Naive B cell (primary cell): ENCODE measurements around the gene LEKR1. TPM values are rescaled to one million over a fixed set of nuclear protein-coding genes. Genes with fewer than 3 reads are reported as not detected.
A peak's percentile ranks its signal among the peaks of the same experiment; 100 is the strongest.

Experiments used
- ATAC-seq, 2 donors: fragments of 150-1000 bp; cut with Tn5 transposase; 2 replicates each; pipeline ENCODE4 v1.10.0; 2021; ENCODE audit warnings: low read depth in 2 of 2, mild to moderate bottlenecking in 2 of 2, moderate library complexity in 2 of 2
- DNase-seq: peaks from one replicate; pipeline ENCODE4 v3.0.0; 2022
- H3K27ac Mint-ChIP-seq, 6 donors: one replicate each; pipeline ENCODE4 v1.8.0; 2020 to 2022; ENCODE audit warnings: mild to moderate bottlenecking in 6 of 6, mixed read lengths in 6 of 6, moderate library complexity in 5 of 6, inconsistent platforms in 2 of 6
- H3K27me3 Mint-ChIP-seq, 3 donors: one replicate each; pipeline ENCODE4 v1.8.0; 2021 to 2022; ENCODE audit warnings: mixed read lengths in 3 of 3, mild to moderate bottlenecking in 1 of 3
- H3K36me3 Mint-ChIP-seq, 2 donors: one replicate each; pipeline ENCODE4 v1.8.0; 2020 to 2022; ENCODE audit warnings: mixed read lengths in 2 of 2, inconsistent platforms in 1 of 2, mild to moderate bottlenecking in 1 of 2
- H3K4me1 Mint-ChIP-seq, 3 donors: one replicate each; pipeline ENCODE4 v1.8.0; 2020 to 2022; ENCODE audit warnings: mixed read lengths in 3 of 3, inconsistent platforms in 1 of 3, mild to moderate bottlenecking in 1 of 3, moderate library complexity in 1 of 3
- H3K4me3 Mint-ChIP-seq, 8 donors: one replicate each; pipeline ENCODE4 v1.8.0; 2020 to 2022; ENCODE audit warnings: mild to moderate bottlenecking in 8 of 8, mixed read lengths in 8 of 8, moderate library complexity in 8 of 8, inconsistent platforms in 2 of 8
- H3K9me3 Mint-ChIP-seq, 7 donors: one replicate each; pipeline ENCODE4 v1.8.0; 2020 to 2022; ENCODE audit warnings: mixed read lengths in 7 of 7, mild to moderate bottlenecking in 5 of 7, inconsistent platforms in 2 of 7, moderate library complexity in 1 of 7
- polyA plus RNA-seq, 6 donors: library from polyadenylated mRNA; unstranded; fragments of 300-500 nt; fragmentation: Illumina TruSeq; gene quantifications; one replicate each; pipeline ENCODE4 v1.2.3, GENCODE V29; 2021; ENCODE audit warnings: low read depth in 6 of 6

LEKR1 gene
- polyA plus RNA-seq, 6 donors from 2014 or later: 1.9 to 12.3 (median 4.8) TPM; not detected in 1

DNA sequence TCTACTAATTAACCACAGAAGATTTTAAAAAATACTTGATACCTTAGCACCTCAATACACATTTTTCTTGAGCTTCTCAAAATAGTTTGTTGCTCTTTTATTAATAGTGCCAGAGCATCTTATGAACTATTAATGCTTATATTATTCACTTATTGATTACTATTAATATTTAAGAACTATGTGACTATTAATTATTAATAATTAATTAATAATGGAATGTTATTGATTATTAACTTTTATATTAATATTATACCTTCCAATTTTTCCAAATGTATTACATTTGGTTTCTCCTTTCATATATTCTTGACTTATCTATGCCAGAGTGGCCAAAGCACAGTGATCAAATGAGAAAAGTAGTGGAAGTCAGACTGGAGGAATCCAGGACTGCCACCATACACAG, 195.5 kb downstream of the LEKR1 start:
- DNase-seq (no peak), ATAC-seq (no peak)
- Mint-ChIP-seq H3K4me1 (peaks cover 3 to 5% (median 5%) of the 10 kb centered on the region in 3 donors), H3K36me3 (no peaks in the 10 kb centered on the region), H3K27me3 (no peaks in the 10 kb centered on the region), H3K9me3 (peaks cover 0 to 4% (median 0%) of the 10 kb centered on the region in 7 donors), H3K27ac (no peak overlapping the region), H3K4me3 (no peak overlapping the region)

DNA sequence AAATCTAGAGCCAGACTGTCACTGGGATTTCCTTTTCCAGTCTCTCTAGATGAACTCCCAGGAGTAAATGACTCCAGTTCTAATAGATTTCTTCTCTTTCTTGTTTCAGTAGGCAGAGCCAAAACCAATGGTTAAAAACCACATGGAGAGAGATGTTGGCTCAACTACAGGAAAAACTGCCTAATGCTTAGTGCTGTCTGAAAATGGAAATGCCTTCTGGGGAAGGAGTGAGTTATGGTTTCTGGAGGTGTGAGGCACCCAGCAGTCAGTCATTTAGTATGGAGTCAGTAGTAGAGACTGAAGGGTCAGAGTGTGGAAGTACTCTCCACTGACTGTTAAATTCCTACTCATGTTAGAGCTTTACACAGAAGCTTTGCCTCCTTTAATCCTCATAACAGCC, 197.1 kb downstream of the LEKR1 start:
- peak overlapping the region in 1 of 6 donors; percentile 59 for H3K27ac Mint-ChIP-seq
- peaks cover 0 to 2% (median 0%) of the 10 kb centered on the region in 7 donors for H3K9me3 Mint-ChIP-seq
- no peak overlapping the region for H3K4me3 Mint-ChIP-seq

DNA sequence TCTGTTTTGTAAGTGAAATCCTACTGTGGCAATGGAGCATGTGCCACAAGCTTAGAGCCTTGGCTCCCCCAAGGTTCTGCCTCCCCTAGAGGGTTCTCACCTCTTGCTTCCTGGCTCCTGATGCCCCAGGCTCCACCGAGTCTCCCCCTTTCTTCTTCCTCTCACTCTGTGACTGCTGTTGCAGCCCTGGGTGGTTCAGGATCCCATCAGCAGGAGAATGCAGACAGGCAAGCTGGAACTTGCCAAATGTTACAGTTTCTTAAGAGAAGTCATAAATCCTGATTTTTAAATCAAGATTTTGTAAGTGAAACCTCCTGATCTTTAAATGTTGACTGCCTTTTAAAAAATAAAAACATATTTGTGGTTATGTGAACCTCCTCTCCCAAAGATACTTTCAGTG, 199.9 kb downstream of the LEKR1 start:
- Mint-ChIP-seq H3K4me3 (no peak overlapping the region), H3K9me3 (peaks cover 0 to 4% (median 0%) of the 10 kb centered on the region in 7 donors), H3K27me3 (no peaks in the 10 kb centered on the region), H3K36me3 (no peaks in the 10 kb centered on the region), H3K27ac (peak overlapping the region in 1 of 6 donors; percentile 79), H3K4me1 (peaks cover 22 to 35% (median 33%) of the 10 kb centered on the region in 3 donors)
- DNase-seq (no peak), ATAC-seq (no peak)

More for the DNA sequence above, 197.1 kb downstream of the LEKR1 start:
- H3K27me3 Mint-ChIP-seq: no peaks in the 10 kb centered on the region
- DNase-seq: no peak
- ATAC-seq: no peak
- no peaks in the 10 kb centered on the region for H3K36me3 Mint-ChIP-seq
- H3K4me1 Mint-ChIP-seq: peaks cover 7 to 10% (median 8%) of the 10 kb centered on the region in 3 donors

DNA sequence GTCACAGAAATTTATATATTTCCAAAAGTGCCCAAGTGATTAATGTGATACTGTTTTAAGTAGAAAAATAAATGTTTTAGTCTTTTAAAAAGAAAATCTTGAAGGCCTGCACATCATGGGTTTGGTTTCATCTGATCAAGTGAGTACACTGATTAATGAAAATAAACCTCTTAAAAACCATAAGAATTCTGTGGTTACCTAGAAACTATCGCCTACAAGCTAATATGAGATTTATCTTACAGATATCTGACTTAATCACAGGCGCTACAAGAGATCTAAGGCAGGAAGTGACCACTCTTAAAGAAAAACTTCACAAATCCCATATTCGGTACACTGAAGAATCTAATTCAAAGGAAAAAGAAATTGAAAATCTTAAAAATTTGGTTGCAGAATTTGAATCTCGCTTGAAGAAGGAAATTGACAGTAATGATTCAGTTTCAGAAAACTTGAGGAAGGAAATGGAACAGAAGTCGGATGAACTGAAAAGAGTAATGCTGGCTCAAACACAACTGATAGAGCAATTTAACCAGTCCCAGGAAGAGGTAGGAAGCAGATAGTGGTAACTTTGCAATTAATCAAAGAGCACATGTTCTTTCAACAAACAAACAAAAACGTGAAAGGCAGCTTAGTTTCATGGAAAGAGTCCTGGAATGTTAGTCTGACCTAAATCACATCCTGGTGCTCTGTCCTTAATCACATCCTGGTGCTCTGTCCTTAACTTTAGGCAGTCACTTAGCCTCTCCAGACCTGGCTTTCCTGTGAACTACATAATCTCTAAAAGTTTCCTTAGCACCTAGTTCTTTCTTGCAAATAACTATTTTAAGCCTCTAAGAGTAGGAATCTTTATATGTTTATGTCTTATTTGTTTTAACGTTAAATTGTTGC, 201.9 kb downstream of the LEKR1 start:
- peaks cover 0 to 3% (median 0%) of the 10 kb centered on the region in 7 donors for H3K9me3 Mint-ChIP-seq
- H3K4me1 Mint-ChIP-seq: peaks cover 17 to 30% (median 30%) of the 10 kb centered on the region in 3 donors
- peak overlapping the region in 1 of 6 donors; percentile 9 for H3K27ac Mint-ChIP-seq
- no peak for DNase-seq
- H3K36me3 Mint-ChIP-seq: no peaks in the 10 kb centered on the region
- H3K27me3 Mint-ChIP-seq: no peaks in the 10 kb centered on the region
- no peak overlapping the region for H3K4me3 Mint-ChIP-seq
- no peak for ATAC-seq

DNA sequence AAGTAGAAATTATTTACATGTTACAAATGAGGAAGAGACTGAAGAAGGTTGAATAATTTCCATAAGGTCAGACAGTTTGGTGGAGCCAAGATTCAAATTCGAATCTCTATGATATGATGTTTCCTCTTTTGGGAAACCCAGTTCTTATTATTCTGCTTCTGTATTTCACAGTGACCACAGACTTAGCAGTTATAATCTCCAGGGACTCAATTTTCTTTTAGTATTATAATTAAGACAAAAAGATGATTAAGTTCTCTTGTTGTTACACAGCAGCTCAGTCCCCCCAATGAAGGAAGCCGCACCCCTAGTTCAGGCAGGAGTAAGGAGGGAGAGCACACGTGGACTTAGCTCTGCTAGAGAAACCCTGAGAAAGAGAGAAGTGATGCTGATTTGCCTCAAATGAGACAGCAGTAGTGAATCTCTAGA, 203.2 kb downstream of the LEKR1 start:
- ATAC-seq: peak; percentile 92 to 95
- peaks cover 0 to 3% (median 0%) of the 10 kb centered on the region in 7 donors for H3K9me3 Mint-ChIP-seq
- DNase-seq: peak; percentile 74
- peaks cover 17 to 30% (median 30%) of the 10 kb centered on the region in 3 donors for H3K4me1 Mint-ChIP-seq
- H3K27me3 Mint-ChIP-seq: no peaks in the 10 kb centered on the region
- H3K27ac Mint-ChIP-seq: peak overlapping the region in 5 of 6 donors; percentile 2 to 73 (median 35)
- H3K4me3 Mint-ChIP-seq: peak overlapping the region in 6 of 8 donors; percentile 9 to 75 (median 35)
- H3K36me3 Mint-ChIP-seq: no peaks in the 10 kb centered on the region

DNA sequence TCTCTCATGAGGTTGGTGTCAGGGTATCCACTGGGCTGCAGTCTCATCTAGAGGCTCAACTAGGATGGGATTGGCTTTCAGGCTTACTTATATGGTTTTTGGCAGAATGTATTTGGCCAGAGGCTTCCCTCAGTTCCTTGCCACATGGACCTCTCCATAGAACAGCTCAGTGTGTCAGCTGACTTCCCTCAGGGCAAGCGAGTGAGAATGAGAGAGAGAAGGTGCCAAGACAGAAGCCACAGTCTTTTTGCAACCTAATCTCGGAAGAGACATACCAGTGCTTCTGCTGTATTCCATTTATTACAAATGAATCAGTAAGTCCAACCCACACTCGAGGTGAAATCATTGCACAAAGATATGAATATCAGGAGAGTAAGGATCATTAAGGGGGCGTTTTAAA, 204.6 kb downstream of the LEKR1 start:
- no peak overlapping the region for H3K27ac Mint-ChIP-seq
- peaks cover 0 to 3% (median 0%) of the 10 kb centered on the region in 7 donors for H3K9me3 Mint-ChIP-seq
- peaks cover 17 to 30% (median 30%) of the 10 kb centered on the region in 3 donors for H3K4me1 Mint-ChIP-seq
- no peak overlapping the region for H3K4me3 Mint-ChIP-seq
- ATAC-seq: no peak
- peaks cover under 1 to 2% of the 10 kb centered on the region in 2 donors for H3K36me3 Mint-ChIP-seq
- peaks cover 0 to 2% (median under 1%) of the 10 kb centered on the region in 3 donors for H3K27me3 Mint-ChIP-seq
- no peak for DNase-seq

DNA sequence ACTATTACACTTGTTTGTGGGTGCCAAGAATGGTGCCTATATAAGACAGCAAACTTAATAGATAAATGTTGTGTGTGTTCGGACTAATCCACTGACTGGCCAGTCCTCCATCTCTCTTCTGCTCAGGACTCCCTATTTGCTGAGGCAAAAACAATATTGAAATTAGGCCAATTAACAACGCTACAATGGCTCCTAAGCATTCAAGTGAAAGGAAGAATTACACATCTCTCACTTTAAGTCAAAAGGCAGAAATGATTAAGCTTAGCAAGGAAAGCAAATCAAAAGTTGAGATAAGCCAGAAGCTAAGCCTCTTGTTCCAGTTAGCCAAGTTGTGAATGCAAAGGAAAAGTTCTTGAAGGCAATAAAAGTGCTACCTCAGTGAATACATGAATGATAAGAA, 206.8 kb downstream of the LEKR1 start:
- no peak overlapping the region for H3K27ac Mint-ChIP-seq
- peaks cover 0 to 4% (median 2%) of the 10 kb centered on the region in 7 donors for H3K9me3 Mint-ChIP-seq
- no peak overlapping the region for H3K4me3 Mint-ChIP-seq
- H3K36me3 Mint-ChIP-seq: peaks cover 4 to 9% of the 10 kb centered on the region in 2 donors
- ATAC-seq: no peak
- peaks cover 4 to 22% (median 4%) of the 10 kb centered on the region in 3 donors for H3K27me3 Mint-ChIP-seq
- peaks cover 16 to 28% (median 28%) of the 10 kb centered on the region in 3 donors for H3K4me1 Mint-ChIP-seq
- no peak for DNase-seq

DNA sequence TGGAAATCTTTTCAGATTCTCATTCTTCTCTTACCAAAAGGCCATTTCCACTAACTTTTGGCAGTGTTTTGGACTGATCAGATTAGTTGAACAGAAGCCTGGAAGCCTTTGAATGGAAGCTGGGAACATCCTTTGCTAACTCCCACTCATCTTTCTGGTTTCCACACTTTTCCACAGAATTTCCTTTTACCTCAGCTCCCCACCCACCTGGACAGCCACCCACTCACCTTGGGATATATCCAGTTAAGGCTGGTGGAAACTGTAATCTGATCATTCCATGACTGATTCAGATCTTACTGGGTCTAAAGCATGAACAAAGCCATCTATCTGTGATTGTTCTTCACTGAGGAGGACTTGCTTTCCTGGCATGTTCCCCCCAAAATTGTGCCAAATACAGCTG, 214.3 kb downstream of the LEKR1 start:
- DNase-seq (no peak), ATAC-seq (no peak)
- peaks cover 0 to 5% (median 0%) of the 10 kb centered on the region in 3 donors for H3K4me1 Mint-ChIP-seq
- peaks cover 7 to 26% (median 9%) of the 10 kb centered on the region in 3 donors for H3K27me3 Mint-ChIP-seq
- H3K4me3 Mint-ChIP-seq: no peak overlapping the region
- no peak overlapping the region for H3K27ac Mint-ChIP-seq
- peaks cover 4 to 9% of the 10 kb centered on the region in 2 donors for H3K36me3 Mint-ChIP-seq
- H3K9me3 Mint-ChIP-seq: peaks cover 0 to 5% (median 2%) of the 10 kb centered on the region in 7 donors

DNA sequence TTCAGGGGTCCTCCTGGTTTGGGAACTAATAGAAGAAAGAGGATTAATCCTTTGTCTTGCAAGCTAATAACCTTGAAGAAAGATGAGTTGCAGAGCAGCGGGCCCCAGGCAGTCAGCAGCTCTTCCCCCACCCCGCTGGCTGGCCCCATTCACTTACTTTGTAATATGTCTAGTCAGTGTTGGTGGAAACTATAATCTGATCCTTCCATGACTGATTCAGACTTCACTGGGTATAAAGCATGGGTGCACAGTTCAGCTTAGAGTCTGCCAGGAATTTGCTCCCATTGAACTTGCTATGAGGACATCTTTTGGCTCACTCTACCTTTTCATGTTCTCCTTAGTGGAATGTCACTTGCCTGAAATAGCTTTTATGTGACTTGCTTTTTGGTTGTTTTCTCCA, 216.1 kb downstream of the LEKR1 start:
- Mint-ChIP-seq H3K4me1 (peaks cover 9 to 23% (median 11%) of the 10 kb centered on the region in 3 donors), H3K4me3 (no peak overlapping the region), H3K27ac (no peak overlapping the region), H3K9me3 (peaks cover 0 to 7% (median 2%) of the 10 kb centered on the region in 7 donors), H3K36me3 (no peaks in the 10 kb centered on the region), H3K27me3 (peaks cover 3 to 12% (median 9%) of the 10 kb centered on the region in 3 donors)
- no peak for ATAC-seq
- no peak for DNase-seq

DNA sequence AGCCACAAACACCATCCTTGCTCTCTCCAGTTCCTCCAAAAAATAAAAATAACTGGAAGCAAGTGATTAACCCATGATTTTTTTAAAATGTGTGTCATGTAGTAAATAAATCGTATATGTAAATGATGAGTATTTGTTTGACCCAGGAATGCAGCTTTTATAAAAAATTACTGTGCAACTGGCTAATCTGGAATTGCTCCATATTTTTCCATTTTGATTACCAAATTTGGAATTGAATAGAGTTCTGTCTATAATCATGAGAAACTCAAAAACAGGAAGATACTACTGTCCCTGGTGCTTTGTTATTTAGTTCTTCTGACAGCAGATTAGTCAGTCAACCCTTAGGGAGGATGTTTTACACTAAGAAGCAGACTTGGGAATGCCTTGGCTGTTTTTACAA, 217.6 kb downstream of the LEKR1 start:
- ATAC-seq (no peak), DNase-seq (no peak)
- H3K27ac Mint-ChIP-seq: no peak overlapping the region
- H3K4me3 Mint-ChIP-seq: no peak overlapping the region
- H3K4me1 Mint-ChIP-seq: peaks cover 9 to 30% (median 11%) of the 10 kb centered on the region in 3 donors
- H3K27me3 Mint-ChIP-seq: peaks cover 0 to 3% (median 0%) of the 10 kb centered on the region in 3 donors
- peaks cover 0 to 7% (median 2%) of the 10 kb centered on the region in 7 donors for H3K9me3 Mint-ChIP-seq
- H3K36me3 Mint-ChIP-seq: no peaks in the 10 kb centered on the region

DNA sequence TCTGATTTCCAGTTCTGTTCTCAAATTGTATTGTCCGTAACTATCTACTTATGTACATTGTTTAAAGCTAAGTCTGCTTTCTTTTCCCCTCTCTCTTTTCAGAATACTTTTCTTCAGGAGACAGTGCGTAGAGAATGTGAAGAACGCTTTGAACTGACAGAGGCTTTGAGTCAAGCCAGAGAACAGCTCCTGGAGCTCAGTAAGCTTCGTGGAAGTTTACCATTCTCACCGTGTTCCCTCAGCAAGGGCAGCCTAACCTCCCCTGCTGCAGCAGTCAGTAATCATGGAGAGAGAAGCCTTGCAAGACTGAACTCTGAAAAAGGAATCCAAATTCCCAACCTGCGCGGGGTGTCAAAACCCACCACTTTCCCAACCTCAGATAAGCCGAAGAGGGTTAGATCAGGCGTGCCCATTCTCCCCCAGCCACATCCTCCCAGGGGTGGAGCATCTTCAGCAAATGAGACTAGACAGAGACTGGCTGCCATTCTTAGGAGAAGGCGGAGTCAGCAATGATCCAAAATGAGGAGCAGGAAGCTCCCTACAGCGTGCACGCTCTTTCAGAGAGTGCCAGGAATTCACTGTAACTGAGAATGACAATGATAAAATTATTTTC, 219.2 kb downstream of the LEKR1 start:
- Mint-ChIP-seq H3K36me3 (no peaks in the 10 kb centered on the region), H3K27me3 (peaks cover 0 to 3% (median 0%) of the 10 kb centered on the region in 3 donors), H3K4me1 (peaks cover 9 to 30% (median 11%) of the 10 kb centered on the region in 3 donors), H3K27ac (no peak overlapping the region), H3K9me3 (peaks cover 0 to 7% (median 2%) of the 10 kb centered on the region in 7 donors), H3K4me3 (peak overlapping the region in 3 of 8 donors; percentile 5 to 47 (median 42))
- DNase-seq (no peak), ATAC-seq (no peak)

DNA sequence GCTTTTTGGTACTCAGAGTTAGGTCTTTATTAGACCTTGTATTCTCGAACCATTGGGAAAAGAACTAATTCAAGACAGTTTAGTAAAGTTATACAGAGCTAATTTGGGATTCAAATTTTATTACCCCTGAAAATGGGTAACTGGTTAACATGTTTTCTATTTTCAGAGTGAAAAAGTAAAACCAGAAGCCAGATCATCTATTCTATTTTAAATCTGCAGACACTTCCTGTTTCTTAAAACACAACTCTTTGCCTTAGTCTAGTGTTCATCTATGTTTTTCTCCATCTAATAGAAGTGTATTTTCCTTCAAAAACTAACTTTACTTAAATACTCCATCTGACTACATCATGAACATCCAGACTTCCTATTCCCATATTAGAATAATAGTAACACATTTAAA, 220.4 kb downstream of the LEKR1 start:
- ATAC-seq (no peak), DNase-seq (no peak)
- Mint-ChIP-seq H3K9me3 (peaks cover 0 to 7% (median 2%) of the 10 kb centered on the region in 7 donors), H3K36me3 (no peaks in the 10 kb centered on the region), H3K4me3 (peak overlapping the region in 6 of 8 donors; percentile 35 to 65 (median 54)), H3K4me1 (peaks cover 9 to 30% (median 11%) of the 10 kb centered on the region in 3 donors), H3K27me3 (no peaks in the 10 kb centered on the region), H3K27ac (peak overlapping the region in 1 of 6 donors; percentile 76)

DNA sequence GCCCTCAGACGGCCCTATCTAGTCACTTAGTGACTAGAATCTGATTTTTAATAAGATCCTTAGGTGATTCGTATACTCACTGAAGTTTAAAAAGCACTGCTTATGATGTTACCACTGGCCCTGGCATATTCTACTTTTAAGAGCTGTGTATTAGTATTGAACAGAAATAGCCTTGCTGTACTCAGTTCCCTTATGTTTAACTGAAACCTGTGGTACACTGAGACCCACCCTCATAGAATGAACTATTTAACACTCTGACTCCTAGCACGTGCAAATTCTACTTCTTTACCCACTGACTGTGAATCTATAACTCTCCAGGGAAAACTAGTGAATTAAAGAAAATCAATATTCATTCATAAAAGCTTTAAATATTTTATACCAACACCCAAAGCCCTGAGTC, 224.9 kb downstream of the LEKR1 start:
- Mint-ChIP-seq H3K4me1 (peaks cover 9 to 19% (median 11%) of the 10 kb centered on the region in 3 donors), H3K36me3 (no peaks in the 10 kb centered on the region), H3K9me3 (peaks cover 0 to 3% (median 0%) of the 10 kb centered on the region in 7 donors), H3K27me3 (no peaks in the 10 kb centered on the region), H3K4me3 (no peak overlapping the region), H3K27ac (peak overlapping the region in 1 of 6 donors; percentile 12)
- no peak for DNase-seq
- ATAC-seq: no peak
